CD4-positive, alpha-beta T cell (primary cell): ENCODE results near the gene SND1. TPM values are rescaled to one million over a fixed set of nuclear protein-coding genes. Genes with fewer than 3 reads are reported as not detected.
A peak's percentile ranks its signal among the peaks of the same experiment; 100 is the strongest.

Experiments
- ATAC-seq: fragments of 200-7000 bp; cut with Tn5 transposase; one replicate; pipeline ENCODE4 v1.10.0; 2022; ENCODE audit warnings: mild to moderate bottlenecking; ENCODE audit not compliant: poor library complexity
- CTCF ChIA-PET: fragments of 350-600 bp; sonication (Branson Sonifier 250); formaldehyde crosslinking; loops from one replicate; lab custom pipeline; 2021; ENCODE audit warnings: antibody characterized with exemption, inconsistent platforms; lab: Charles Lee
- POLR2A ChIA-PET: fragments of 350-600 bp; sonication (Branson Sonifier 250); formaldehyde crosslinking; loops from one replicate; lab custom pipeline; 2021; ENCODE audit warnings: antibody characterized with exemption, inconsistent platforms; lab: Charles Lee
- DNase-seq, 14 experiments: peaks; one replicate each; pipeline ENCODE4 v3.0.0-alpha.2; 2013 to 2020; ENCODE audit warnings: mixed read lengths in 2 of 14
- H3K27ac ChIP-seq, 2 donors: one replicate each; pipeline versions ENCODE4 v1.5.1 to v1.7.0; 2013; ENCODE audit warnings: low read length in 2 of 2, low read depth in 1 of 2, mild to moderate bottlenecking in 1 of 2
- H3K27me3 ChIP-seq, 2 experiments: 1 replicate in 1 of 2; 2 replicates in 1 of 2; pipeline versions ENCODE4 v1.6.1 to v1.7.0; 2013; ENCODE audit warnings: low read length in 2 of 2, control low read depth in 1 of 2, mild to moderate bottlenecking in 1 of 2, moderate library complexity in 1 of 2; ENCODE audit not compliant: insufficient read depth in 2 of 2, control insufficient read depth in 1 of 2
- H3K36me3 ChIP-seq: one replicate; pipeline ENCODE4 v1.6.1; 2013; ENCODE audit warnings: low read length, control low read depth; ENCODE audit not compliant: insufficient read depth
- H3K4me1 ChIP-seq: one replicate; pipeline ENCODE4 v1.6.1; 2013; ENCODE audit warnings: low read length, control low read depth; ENCODE audit not compliant: insufficient read depth
- H3K4me3 ChIP-seq: one replicate; pipeline ENCODE4 v1.5.1; 2013; ENCODE audit warnings: mild to moderate bottlenecking, low read length, moderate library complexity
- H3K9me3 ChIP-seq, 2 experiments: 1 replicate in 1 of 2; 2 replicates in 1 of 2; pipeline versions ENCODE4 v1.6.1 to v1.7.0; 2013; ENCODE audit warnings: low read length in 2 of 2, mild to moderate bottlenecking in 2 of 2, control low read depth in 1 of 2, moderate library complexity in 1 of 2; ENCODE audit not compliant: control insufficient read depth in 1 of 2, insufficient read depth in 1 of 2
- H3K27ac Mint-ChIP-seq: one replicate; pipeline ENCODE4 v1.8.0; 2020; ENCODE audit warnings: mixed read lengths
- H3K27me3 Mint-ChIP-seq: one replicate; pipeline ENCODE4 v1.8.0; 2021; ENCODE audit warnings: mixed read lengths
- H3K36me3 Mint-ChIP-seq: one replicate; pipeline ENCODE4 v1.8.0; 2021; ENCODE audit warnings: low read depth, mixed read lengths
- H3K4me1 Mint-ChIP-seq: one replicate; pipeline ENCODE4 v1.8.0; 2021; ENCODE audit warnings: low read depth, mixed read lengths
- H3K4me3 Mint-ChIP-seq: one replicate; pipeline ENCODE4 v1.8.0; 2020; ENCODE audit warnings: mild to moderate bottlenecking, mixed read lengths
- H3K9me3 Mint-ChIP-seq: one replicate; pipeline ENCODE4 v1.8.0; 2020; ENCODE audit warnings: mixed read lengths
- intact Hi-C, 2 experiments: fragments of 100-400 bp; cut with DNase I in 1 of 2; cut with micrococcal nuclease in 1 of 2; formaldehyde crosslinking; loops; one replicate each; pipeline versions ENCODE4 v1.15.1 to v1.9.0; 2023 to 2025; cut with DNase I, micrococcal nuclease
- total RNA-seq, 174 experiments: library from RNA in 2 of 174; stranded (reverse) in 2 of 174; gene quantifications; one replicate each; pipeline ENCODE4 v1.2.3 and lab custom pipeline; 2021 to 2026
- TF ChIP-seq, protein P1 (sequence below): fragments of 200-600 bp; IDR thresholded peaks from one replicate; pipeline ENCODE4 v1.8.0; 2022; ENCODE audit warnings: antibody characterized with exemption, mild to moderate bottlenecking

SND1 gene
- total RNA-seq, 2 experiments from 2014 or later = 104 to 113 TPM

DNA sequence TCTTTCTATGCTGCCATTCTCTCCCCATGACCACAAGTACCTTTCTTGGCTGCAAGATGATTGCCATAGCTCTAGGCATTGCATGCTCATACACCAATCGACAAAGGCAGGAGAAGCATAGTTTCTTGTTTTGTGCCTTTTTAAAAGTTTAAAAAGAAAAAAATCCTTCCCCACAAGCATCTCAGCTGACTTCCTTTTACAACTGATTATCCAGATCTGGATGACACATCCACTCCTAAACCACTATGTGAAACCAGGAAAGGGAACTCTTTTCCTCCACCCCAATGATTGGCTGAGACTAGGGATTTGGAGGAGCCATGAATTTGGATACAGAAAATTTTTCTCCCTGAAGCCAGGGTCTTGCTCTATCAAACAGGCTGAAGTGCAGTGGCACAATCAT, 393.8 kb downstream of the SND1 start:
- Mint-ChIP-seq H3K4me1 (peaks cover 58% of the 10 kb centered on the region), H3K27ac (no peak overlapping the region)
- POLR2A ChIA-PET = interaction anchor here (1.1 to 1.3 kb wide), 2 partner anchors 13 to 16 kb away, joined by 3 to 4 read pairs; no protein-coding TSS in a partner anchor

GRCh38 chr7:128052404-128052803, 400.4 kb downstream of the SND1 start:
- ATAC-seq (no peak), DNase-seq (no peak)
- no peaks in the 10 kb centered on the region for H3K27me3 Mint-ChIP-seq
- ChIA-PET POLR2A (no interaction called here), CTCF (interaction anchor here (1.2 kb wide), 1 partner anchor 11 kb away, joined by 3 read pairs; no protein-coding TSS in a partner anchor)
- Histone ChIP-seq H3K36me3 (no peaks in the 10 kb centered on the region), H3K4me1 (peaks cover 12% of the 10 kb centered on the region), H3K27me3 (no peaks in the 10 kb centered on the region), H3K4me3 (no peak overlapping the region), H3K27ac (no peak overlapping the region), H3K9me3 (no peaks in the 10 kb centered on the region)
- H3K4me3 Mint-ChIP-seq = no peak overlapping the region
- no peak overlapping the region for H3K27ac Mint-ChIP-seq
- H3K4me1 Mint-ChIP-seq = peaks cover 73% of the 10 kb centered on the region
- H3K36me3 Mint-ChIP-seq = no peaks in the 10 kb centered on the region
- intact Hi-C loops = no loop called here
- H3K9me3 Mint-ChIP-seq = no peaks in the 10 kb centered on the region
- TF ChIP-seq, protein P1, sequence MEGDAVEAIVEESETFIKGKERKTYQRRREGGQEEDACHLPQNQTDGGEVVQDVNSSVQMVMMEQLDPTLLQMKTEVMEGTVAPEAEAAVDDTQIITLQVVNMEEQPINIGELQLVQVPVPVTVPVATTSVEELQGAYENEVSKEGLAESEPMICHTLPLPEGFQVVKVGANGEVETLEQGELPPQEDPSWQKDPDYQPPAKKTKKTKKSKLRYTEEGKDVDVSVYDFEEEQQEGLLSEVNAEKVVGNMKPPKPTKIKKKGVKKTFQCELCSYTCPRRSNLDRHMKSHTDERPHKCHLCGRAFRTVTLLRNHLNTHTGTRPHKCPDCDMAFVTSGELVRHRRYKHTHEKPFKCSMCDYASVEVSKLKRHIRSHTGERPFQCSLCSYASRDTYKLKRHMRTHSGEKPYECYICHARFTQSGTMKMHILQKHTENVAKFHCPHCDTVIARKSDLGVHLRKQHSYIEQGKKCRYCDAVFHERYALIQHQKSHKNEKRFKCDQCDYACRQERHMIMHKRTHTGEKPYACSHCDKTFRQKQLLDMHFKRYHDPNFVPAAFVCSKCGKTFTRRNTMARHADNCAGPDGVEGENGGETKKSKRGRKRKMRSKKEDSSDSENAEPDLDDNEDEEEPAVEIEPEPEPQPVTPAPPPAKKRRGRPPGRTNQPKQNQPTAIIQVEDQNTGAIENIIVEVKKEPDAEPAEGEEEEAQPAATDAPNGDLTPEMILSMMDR = no peak

More for the DNA sequence above, 393.8 kb downstream of the SND1 start:
- H3K27me3 ChIP-seq = no peaks in the 10 kb centered on the region
- peaks cover 9% of the 10 kb centered on the region for H3K36me3 ChIP-seq
- H3K27ac ChIP-seq = no peak overlapping the region
- TF ChIP-seq, protein P1 = no peak
- no peak for ATAC-seq
- no peak for DNase-seq
- H3K4me3 ChIP-seq = no peak overlapping the region
- peaks cover 5% of the 10 kb centered on the region for H3K4me1 ChIP-seq
- H3K9me3 ChIP-seq = no peaks in the 10 kb centered on the region
- Mint-ChIP-seq H3K4me3 (no peak overlapping the region), H3K9me3 (no peaks in the 10 kb centered on the region), H3K27me3 (no peaks in the 10 kb centered on the region), H3K36me3 (no peaks in the 10 kb centered on the region)
- CTCF ChIA-PET = no interaction called here
- intact Hi-C loops = no loop called here

GRCh38 chr7:128053023-128053422, 401.0 kb downstream of the SND1 start:
- H3K27me3 Mint-ChIP-seq = no peaks in the 10 kb centered on the region
- H3K27ac ChIP-seq = no peak overlapping the region
- no peaks in the 10 kb centered on the region for H3K27me3 ChIP-seq
- H3K9me3 ChIP-seq = no peaks in the 10 kb centered on the region
- intact Hi-C loops = no loop called here
- no peak overlapping the region for H3K4me3 Mint-ChIP-seq
- CTCF ChIA-PET = no interaction called here
- H3K36me3 Mint-ChIP-seq = no peaks in the 10 kb centered on the region
- TF ChIP-seq, protein P1 = no peak
- H3K36me3 ChIP-seq = no peaks in the 10 kb centered on the region
- no peak overlapping the region for H3K4me3 ChIP-seq
- peaks cover 79% of the 10 kb centered on the region for H3K4me1 Mint-ChIP-seq
- H3K9me3 Mint-ChIP-seq = no peaks in the 10 kb centered on the region
- H3K27ac Mint-ChIP-seq = no peak overlapping the region
- DNase-seq = peak in 4 of 14 experiments; percentile 25 to 39 (median 32)
- POLR2A ChIA-PET = no interaction called here
- H3K4me1 ChIP-seq = peaks cover 16% of the 10 kb centered on the region
- no peak for ATAC-seq
